ENCODE measurements around the gene CHCHD6. TPM values are rescaled to one million over a fixed set of nuclear protein-coding genes. Genes with fewer than 3 reads are reported as not detected.

The CHCHD6 gene
- total RNA-seq, 1 donor from 2014 or later: 13.1 TPM

DNA sequence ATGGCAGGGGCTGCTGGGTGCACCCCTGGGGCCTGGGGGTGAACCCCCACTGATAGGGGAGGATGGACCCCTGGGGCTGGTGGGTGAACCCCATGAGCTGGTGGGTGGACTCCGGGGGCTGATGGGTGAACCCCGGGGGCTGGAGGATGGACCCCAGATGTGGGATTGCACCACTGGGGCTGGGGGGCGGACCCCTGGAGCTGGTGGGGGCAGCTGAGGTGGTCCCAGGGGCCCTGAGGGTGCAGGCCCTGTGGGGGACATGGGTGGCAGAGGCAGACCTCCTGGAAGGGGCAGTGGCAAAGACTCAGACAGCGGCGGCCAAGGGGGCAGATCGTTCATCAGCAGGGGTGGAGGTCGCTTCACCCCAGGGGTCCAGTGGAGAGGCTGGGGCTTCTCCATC, 31.7 kb upstream of the CHCHD6 start:
- TF ChIP-seq CTCF (IDR thresholded peaks at IDR 0.05): no peak
- Mint-ChIP-seq H3K27me3 (ENCODE audit: unreplicated experiment) (peaks cover 42% of the 10 kb centered on the region), H3K9me3 (ENCODE audit: unreplicated experiment) (peaks cover 13% of the 10 kb centered on the region), H3K36me3 (ENCODE audit: unreplicated experiment) (peaks cover 3% of the 10 kb centered on the region), H3K27ac (ENCODE audit: unreplicated experiment) (no peak overlapping the region), H3K4me3 (ENCODE audit: unreplicated experiment) (no peak overlapping the region), H3K4me1 (ENCODE audit: unreplicated experiment) (no peaks in the 10 kb centered on the region)
- DNase-seq (ENCODE audit: extremely low spot score, unreplicated experiment): peak; percentile 74

DNA sequence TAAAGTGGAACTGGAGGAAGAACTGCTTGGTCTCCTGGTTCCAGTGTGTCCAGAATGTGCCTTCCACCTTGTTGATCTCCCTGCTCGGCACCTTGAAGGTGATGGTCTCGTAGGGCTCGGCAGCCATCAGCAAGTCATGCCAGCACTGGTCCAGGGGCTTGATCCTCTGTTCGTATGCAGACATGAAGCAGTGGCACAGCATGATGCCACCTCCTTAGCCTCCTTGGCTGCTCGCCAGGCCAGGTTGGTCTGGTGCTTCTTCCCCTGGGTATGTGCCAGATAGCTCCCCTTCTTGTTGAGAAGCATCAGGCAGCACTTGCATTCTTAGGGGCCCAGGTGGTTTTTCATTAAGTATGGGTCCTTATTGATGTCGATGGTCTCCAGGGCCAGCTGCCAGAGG, 31.3 kb upstream of the CHCHD6 start:
- Mint-ChIP-seq H3K4me3 (ENCODE audit: unreplicated experiment) (no peak overlapping the region), H3K27me3 (ENCODE audit: unreplicated experiment) (peaks cover 46% of the 10 kb centered on the region), H3K27ac (ENCODE audit: unreplicated experiment) (no peak overlapping the region), H3K4me1 (ENCODE audit: unreplicated experiment) (no peaks in the 10 kb centered on the region), H3K9me3 (ENCODE audit: unreplicated experiment) (peaks cover 13% of the 10 kb centered on the region), H3K36me3 (ENCODE audit: unreplicated experiment) (peaks cover 3% of the 10 kb centered on the region)
- no peak for TF ChIP-seq CTCF (IDR thresholded peaks at IDR 0.05)
- DNase-seq (ENCODE audit: extremely low spot score, unreplicated experiment): peak; percentile 83

DNA sequence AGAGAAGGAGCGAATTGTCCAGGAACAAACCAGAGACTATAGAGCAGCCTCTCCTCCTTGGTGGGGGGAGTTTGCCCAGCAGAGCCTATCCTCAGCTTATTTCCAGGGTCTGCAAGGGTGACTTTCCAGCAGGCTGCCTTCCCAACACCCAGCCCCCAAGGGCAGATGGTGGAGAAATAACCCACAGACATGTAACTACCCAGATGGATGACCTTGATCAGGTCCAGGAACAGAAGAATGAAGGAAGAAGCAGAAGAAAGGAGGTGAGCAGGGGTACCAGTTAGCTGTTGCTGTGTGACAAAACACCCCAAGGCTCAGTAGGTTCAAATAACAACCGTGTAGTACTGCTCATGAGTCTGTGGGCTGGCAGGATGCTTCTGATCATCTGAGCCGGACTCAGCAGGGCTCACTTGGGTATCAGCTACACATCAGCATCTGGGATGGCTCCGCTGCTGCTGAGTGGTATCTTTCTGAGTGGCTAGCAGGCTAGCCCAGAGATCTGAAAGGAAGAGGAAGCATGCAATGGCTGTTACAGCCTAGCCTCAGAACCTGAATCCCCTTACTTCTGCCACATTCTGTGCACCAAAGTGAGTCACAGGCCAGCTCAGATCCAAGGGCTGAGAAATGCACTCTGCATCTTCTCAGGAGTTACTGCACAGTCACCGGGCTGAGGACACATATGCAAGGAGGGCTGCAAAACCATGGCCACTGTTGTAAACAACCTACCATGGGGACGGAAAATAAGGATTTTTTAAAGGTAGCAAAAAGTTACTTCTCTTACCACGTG, 26.9 kb upstream of the CHCHD6 start:
- Mint-ChIP-seq H3K27me3 (ENCODE audit: unreplicated experiment) (peaks cover 50% of the 10 kb centered on the region), H3K27ac (ENCODE audit: unreplicated experiment) (no peak overlapping the region)

GRCh38 chr3:126677862-126678503, 26.1 kb upstream of the CHCHD6 start:
- no peak for TF ChIP-seq CTCF (IDR thresholded peaks at IDR 0.05)
- no peak overlapping the region for H3K4me3 Mint-ChIP-seq (ENCODE audit: unreplicated experiment)
- peaks cover 50% of the 10 kb centered on the region for H3K27me3 Mint-ChIP-seq (ENCODE audit: unreplicated experiment)

More for the DNA sequence above, 26.9 kb upstream of the CHCHD6 start:
- H3K4me3 Mint-ChIP-seq (ENCODE audit: unreplicated experiment): no peak overlapping the region
- peaks cover 7% of the 10 kb centered on the region for H3K4me1 Mint-ChIP-seq (ENCODE audit: unreplicated experiment)
- peaks cover 13% of the 10 kb centered on the region for H3K9me3 Mint-ChIP-seq (ENCODE audit: unreplicated experiment)
- no peak for DNase-seq (ENCODE audit: extremely low spot score, unreplicated experiment)
- H3K36me3 Mint-ChIP-seq (ENCODE audit: unreplicated experiment): peaks cover 3% of the 10 kb centered on the region
- TF ChIP-seq CTCF (IDR thresholded peaks at IDR 0.05): no peak

GRCh38 chr3:126678693-126679317, 25.2 kb upstream of the CHCHD6 start:
- Mint-ChIP-seq H3K4me1 (ENCODE audit: unreplicated experiment) (peaks cover 7% of the 10 kb centered on the region), H3K36me3 (ENCODE audit: unreplicated experiment) (peaks cover 3% of the 10 kb centered on the region), H3K27ac (ENCODE audit: unreplicated experiment) (no peak overlapping the region), H3K9me3 (ENCODE audit: unreplicated experiment) (peaks cover 12% of the 10 kb centered on the region), H3K27me3 (ENCODE audit: unreplicated experiment) (peaks cover 53% of the 10 kb centered on the region), H3K4me3 (ENCODE audit: unreplicated experiment) (no peak overlapping the region)
- DNase-seq (ENCODE audit: extremely low spot score, unreplicated experiment): peak; percentile 71
- TF ChIP-seq CTCF (IDR thresholded peaks at IDR 0.05): no peak

More at GRCh38 chr3:126677862-126678503, 26.1 kb upstream of the CHCHD6 start:
- Mint-ChIP-seq H3K9me3 (ENCODE audit: unreplicated experiment) (peaks cover 13% of the 10 kb centered on the region), H3K4me1 (ENCODE audit: unreplicated experiment) (peaks cover 7% of the 10 kb centered on the region), H3K27ac (ENCODE audit: unreplicated experiment) (no peak overlapping the region), H3K36me3 (ENCODE audit: unreplicated experiment) (peaks cover 3% of the 10 kb centered on the region)
- no peak for DNase-seq (ENCODE audit: extremely low spot score, unreplicated experiment)
